Activated T-helper 1 cell treated with anti-CD3 and anti-CD28 coated beads, Interleukin-12 subunit alpha, Interleukin-12 subunit beta, Interleukin-2, Interleukin-4 antibody, amounts not matched to agents 30 ng/mL and 10 ng/mL and 1 ng/mL, durations not matched to agents 14 hours and 24 hours and 36 hours (primary cell): Measurements from ENCODE around the gene SLC46A2. TPM values are rescaled to one million over a fixed set of nuclear protein-coding genes. Genes with fewer than 3 reads are reported as not detected.

Source experiments
- total RNA-seq: library from RNA; stranded (reverse); gene quantifications from 2 replicates; pipeline ENCODE4 v1.2.3, GENCODE V29; 2022

The SLC46A2 gene
- total RNA-seq, 1 donor from 2014 or later, result not detected

Other genes with a start within 250 kb of the SLC46A2 start
- gene INIP, start 172.8 kb downstream of the SLC46A2 start, total RNA-seq, result 38.3 and 46.4 TPM in 2 replicates
- gene SNX30, start 140.1 kb downstream of the SLC46A2 start, total RNA-seq, result 1.9 and 2.1 TPM in 2 replicates
- gene ZNF883, start 121.3 kb upstream of the SLC46A2 start, total RNA-seq, result not detected in 2 replicates
- 0.16 and 0.32 TPM in 2 replicates for gene ZFP37, start 165.8 kb upstream of the SLC46A2 start, total RNA-seq